Measurements from ENCODE around the gene ZNF684. TPM values are rescaled to one million over a fixed set of nuclear protein-coding genes. Genes with fewer than 3 reads are reported as not detected.
"Not testable (repeated sequence)": the region's sequence is repeated elsewhere in the genome, so short reads cannot be mapped to it uniquely, and the experiment has no call there.

ZNF684 gene
- total RNA-seq, 1 experiment from 2014 or later: 1.4 TPM

DNA sequence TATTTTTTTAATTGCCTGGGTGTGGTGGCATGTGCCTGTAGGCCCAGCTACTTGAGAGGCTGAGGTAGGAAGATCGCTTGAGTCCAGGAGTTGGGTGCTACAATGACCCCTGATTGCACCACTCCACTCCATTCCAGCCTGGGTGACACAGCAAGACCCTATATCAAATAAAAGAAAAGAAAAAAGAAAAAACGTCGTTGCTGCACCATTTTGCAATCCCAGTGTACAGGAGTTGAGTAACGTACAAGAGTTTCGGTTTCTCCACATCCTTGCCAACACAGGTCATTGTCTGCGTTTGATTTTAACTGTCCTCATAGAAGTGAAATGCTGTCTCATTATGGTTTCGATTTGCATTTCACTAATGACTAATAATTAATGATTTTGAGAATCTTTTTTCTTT is 7.9 kb downstream of the ZNF684 start:
- TF ChIP-seq CTCF (IDR thresholded peaks at IDR 0.05; ENCODE audit: unreplicated experiment): no peak
- H3K36me3 Mint-ChIP-seq (ENCODE audit: insufficient read depth, unreplicated experiment): peaks cover 2% of the 10 kb centered on the region
- no peaks in the 10 kb centered on the region for H3K9me3 Mint-ChIP-seq (ENCODE audit: unreplicated experiment)
- BruUV-seq (replicated peaks): no TSS peak
- CTCF ChIA-PET: interaction anchor here (1.0 kb wide), 1 partner anchor 45 kb away, joined by 6 read pairs; no protein-coding TSS in a partner anchor
- POLR2A ChIA-PET: no interaction called here
- H3K27ac Mint-ChIP-seq (ENCODE audit: low read depth, unreplicated experiment): no peak overlapping the region
- intact Hi-C loops (cut with micrococcal nuclease): no loop called here
- no peaks in the 10 kb centered on the region for H3K27me3 Mint-ChIP-seq (ENCODE audit: insufficient read depth, unreplicated experiment)
- H3K4me3 Mint-ChIP-seq (ENCODE audit: unreplicated experiment): no peak overlapping the region
- DNase-seq (ENCODE audit: unreplicated experiment): no peak
- H3K4me1 Mint-ChIP-seq (ENCODE audit: insufficient read depth, unreplicated experiment): no peaks in the 10 kb centered on the region

GRCh38 chr1:40546957-40547356 is 15.5 kb downstream of the ZNF684 start:
- H3K4me1 Mint-ChIP-seq (ENCODE audit: insufficient read depth, unreplicated experiment): no peaks in the 10 kb centered on the region
- no peak overlapping the region for H3K27ac Mint-ChIP-seq (ENCODE audit: low read depth, unreplicated experiment)
- ChIA-PET CTCF (no interaction called here), POLR2A (no interaction called here)
- H3K9me3 Mint-ChIP-seq (ENCODE audit: unreplicated experiment): peaks cover 17% of the 10 kb centered on the region
- intact Hi-C loops (cut with micrococcal nuclease): no loop called here
- TF ChIP-seq CTCF (IDR thresholded peaks at IDR 0.05; ENCODE audit: unreplicated experiment): no peak
- peaks cover 17% of the 10 kb centered on the region for H3K36me3 Mint-ChIP-seq (ENCODE audit: insufficient read depth, unreplicated experiment)
- H3K27me3 Mint-ChIP-seq (ENCODE audit: insufficient read depth, unreplicated experiment): no peaks in the 10 kb centered on the region
- no peak overlapping the region for H3K4me3 Mint-ChIP-seq (ENCODE audit: unreplicated experiment)
- BruUV-seq (replicated peaks): no TSS peak
- DNase-seq (ENCODE audit: unreplicated experiment): no peak

GRCh38 chr1:40553017-40553416 is 21.6 kb downstream of the ZNF684 start:
- no peak for DNase-seq (ENCODE audit: unreplicated experiment)
- Mint-ChIP-seq H3K9me3 (ENCODE audit: unreplicated experiment) (no peaks in the 10 kb centered on the region), H3K4me1 (ENCODE audit: insufficient read depth, unreplicated experiment) (no peaks in the 10 kb centered on the region), H3K27ac (ENCODE audit: low read depth, unreplicated experiment) (no peak overlapping the region), H3K36me3 (ENCODE audit: insufficient read depth, unreplicated experiment) (peaks cover 5% of the 10 kb centered on the region), H3K4me3 (ENCODE audit: unreplicated experiment) (no peak overlapping the region), H3K27me3 (ENCODE audit: insufficient read depth, unreplicated experiment) (no peaks in the 10 kb centered on the region)
- no TSS peak for BruUV-seq (replicated peaks)
- intact Hi-C loops (cut with micrococcal nuclease): no loop called here
- ChIA-PET POLR2A (no interaction called here), CTCF (no interaction called here)
- no peak for TF ChIP-seq CTCF (IDR thresholded peaks at IDR 0.05; ENCODE audit: unreplicated experiment)

DNA sequence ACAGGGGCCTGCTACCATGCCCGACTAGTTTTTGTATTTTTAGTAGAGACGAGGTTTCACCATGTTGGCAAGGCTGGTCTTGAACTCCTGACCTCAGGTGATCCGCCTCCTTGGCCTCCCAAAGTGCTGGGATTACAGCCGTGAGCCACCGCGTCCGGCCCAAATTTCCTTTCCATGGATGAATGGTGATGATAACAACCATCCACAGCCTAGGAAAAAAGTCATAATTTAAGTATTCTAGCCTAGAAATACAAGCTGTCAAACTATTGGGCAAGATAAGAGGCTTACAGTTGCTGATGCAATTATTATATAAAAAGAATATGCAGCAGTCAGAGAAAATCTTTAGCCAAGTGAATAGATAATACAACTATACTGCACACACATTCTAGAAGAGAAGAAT is 23.4 kb downstream of the ZNF684 start:
- H3K36me3 Mint-ChIP-seq (ENCODE audit: insufficient read depth, unreplicated experiment); H3K4me3 Mint-ChIP-seq (ENCODE audit: unreplicated experiment); H3K4me1 Mint-ChIP-seq (ENCODE audit: insufficient read depth, unreplicated experiment); DNase-seq (ENCODE audit: unreplicated experiment); intact Hi-C loops (cut with micrococcal nuclease); BruUV-seq (replicated peaks); H3K27me3 Mint-ChIP-seq (ENCODE audit: insufficient read depth, unreplicated experiment); H3K27ac Mint-ChIP-seq (ENCODE audit: low read depth, unreplicated experiment); H3K9me3 Mint-ChIP-seq (ENCODE audit: unreplicated experiment): not testable (repeated sequence)
- ChIA-PET CTCF (interaction anchor here (1.1 kb wide), 1 partner anchor 23 kb away, joined by 5 read pairs; no protein-coding TSS in a partner anchor), POLR2A (interaction anchor here (0.7 kb wide), 1 partner anchor 136 kb away, joined by 3 read pairs; no protein-coding TSS in a partner anchor)

GRCh38 chr1:40556121-40556520 is 24.7 kb downstream of the ZNF684 start:
- Mint-ChIP-seq H3K27me3 (ENCODE audit: insufficient read depth, unreplicated experiment) (no peaks in the 10 kb centered on the region), H3K27ac (ENCODE audit: low read depth, unreplicated experiment) (no peak overlapping the region), H3K36me3 (ENCODE audit: insufficient read depth, unreplicated experiment) (no peaks in the 10 kb centered on the region), H3K4me1 (ENCODE audit: insufficient read depth, unreplicated experiment) (no peaks in the 10 kb centered on the region), H3K9me3 (ENCODE audit: unreplicated experiment) (no peaks in the 10 kb centered on the region), H3K4me3 (ENCODE audit: unreplicated experiment) (no peak overlapping the region)
- no peak for DNase-seq (ENCODE audit: unreplicated experiment)
- ChIA-PET CTCF (no interaction called here), POLR2A (no interaction called here)
- TF ChIP-seq CTCF (IDR thresholded peaks at IDR 0.05; ENCODE audit: unreplicated experiment): no peak
- intact Hi-C loops (cut with micrococcal nuclease): no loop called here
- no TSS peak for BruUV-seq (replicated peaks)

- H3K4me1 Mint-ChIP-seq (ENCODE audit: insufficient read depth, unreplicated experiment); H3K4me3 Mint-ChIP-seq (ENCODE audit: unreplicated experiment); H3K27me3 Mint-ChIP-seq (ENCODE audit: insufficient read depth, unreplicated experiment); DNase-seq (ENCODE audit: unreplicated experiment); intact Hi-C loops (cut with micrococcal nuclease); H3K9me3 Mint-ChIP-seq (ENCODE audit: unreplicated experiment); BruUV-seq (replicated peaks); H3K27ac Mint-ChIP-seq (ENCODE audit: low read depth, unreplicated experiment); H3K36me3 Mint-ChIP-seq (ENCODE audit: insufficient read depth, unreplicated experiment): not testable (repeated sequence)
- ChIA-PET CTCF (interaction anchor here (1.2 to 1.3 kb wide), 2 partner anchors 25 to 26 kb away, joined by 3 to 5 read pairs; no protein-coding TSS in a partner anchor), POLR2A (interaction anchor here (0.7 kb wide), 1 partner anchor 306 kb away, joined by 3 read pairs; no protein-coding TSS in a partner anchor)
Observed at GRCh38 chr1:40558241-40558640, 26.8 kb downstream of the ZNF684 start.

Data from MCF 10A (cell line).